ENCODE measurements around the gene CC2D2A. TPM values are rescaled to one million over a fixed set of nuclear protein-coding genes. Genes with fewer than 3 reads are reported as not detected.

Gene CC2D2A
- total and polyA plus RNA-seq, 2 of the 13 experiments (the other 11 are each of a cell fraction or from before 2014, with no cell fraction given), result 4.2 to 7.2 TPM

GRCh38 chr4:15575966-15576365 lies 106.3 kb downstream of the CC2D2A start (continued):
- TF ChIP-seq, protein P1, sequence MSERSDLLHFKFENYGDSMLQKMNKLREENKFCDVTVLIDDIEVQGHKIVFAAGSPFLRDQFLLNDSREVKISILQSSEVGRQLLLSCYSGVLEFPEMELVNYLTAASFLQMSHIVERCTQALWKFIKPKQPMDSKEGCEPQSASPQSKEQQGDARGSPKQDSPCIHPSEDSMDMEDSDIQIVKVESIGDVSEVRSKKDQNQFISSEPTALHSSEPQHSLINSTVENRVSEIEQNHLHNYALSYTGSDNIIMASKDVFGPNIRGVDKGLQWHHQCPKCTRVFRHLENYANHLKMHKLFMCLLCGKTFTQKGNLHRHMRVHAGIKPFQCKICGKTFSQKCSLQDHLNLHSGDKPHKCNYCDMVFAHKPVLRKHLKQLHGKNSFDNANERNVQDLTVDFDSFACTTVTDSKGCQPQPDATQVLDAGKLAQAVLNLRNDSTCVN (CRISPR knock-in tag; IDR thresholded peaks at IDR 0.05; ENCODE audit: borderline replicate concordance), result no peak
- TF ChIP-seq, protein P2, sequence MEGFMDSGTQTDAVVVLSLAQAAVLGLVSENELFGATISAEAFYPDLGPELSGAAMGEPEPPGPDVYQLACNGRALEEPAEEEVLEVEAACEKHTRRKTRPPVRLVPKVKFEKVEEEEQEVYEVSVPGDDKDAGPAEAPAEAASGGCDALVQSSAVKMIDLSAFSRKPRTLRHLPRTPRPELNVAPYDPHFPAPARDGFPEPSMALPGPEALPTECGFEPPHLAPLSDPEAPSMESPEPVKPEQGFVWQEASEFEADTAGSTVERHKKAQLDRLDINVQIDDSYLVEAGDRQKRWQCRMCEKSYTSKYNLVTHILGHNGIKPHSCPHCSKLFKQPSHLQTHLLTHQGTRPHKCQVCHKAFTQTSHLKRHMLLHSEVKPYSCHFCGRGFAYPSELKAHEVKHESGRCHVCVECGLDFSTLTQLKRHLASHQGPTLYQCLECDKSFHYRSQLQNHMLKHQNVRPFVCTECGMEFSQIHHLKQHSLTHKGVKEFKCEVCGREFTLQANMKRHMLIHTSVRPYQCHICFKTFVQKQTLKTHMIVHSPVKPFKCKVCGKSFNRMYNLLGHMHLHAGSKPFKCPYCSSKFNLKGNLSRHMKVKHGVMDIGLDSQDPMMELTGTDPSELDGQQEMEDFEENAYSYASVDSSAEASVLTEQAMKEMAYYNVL (CRISPR knock-in tag; IDR thresholded peaks at IDR 0.05; ENCODE audit: borderline replicate concordance), result no peak
- TF ChIP-seq ZNF883 (CRISPR knock-in tag; IDR thresholded peaks at IDR 0.05; ENCODE audit: not compliant biosample characterization), result no peak
- TF ChIP-seq PLRG1 (conservative IDR thresholded peaks at IDR 0.05), result no peak

GRCh38 chr4:15577508-15577907 lies 107.8 kb downstream of the CC2D2A start:
- in situ Hi-C loops (cut with HindIII; ENCODE audit: extremely low pct_ligation_motif_present, low pct_unique_long_range_greater_than_20kb) (no loop called here), intact Hi-C loops (cut with micrococcal nuclease; ENCODE audit: unreplicated experiment) (no loop called here)
- DNase-seq (ENCODE audit: low spot score) (no peak), ATAC-seq (no peak), FAIRE-seq (no peak)
- CTCF ChIA-PET (ENCODE audit: low intra/inter-chr PET ratio, low total read pairs), result no interaction called here
- BruUV-seq (replicated peaks), result no TSS peak
- no peaks in the 10 kb centered on the region for H3K27me3 ChIP-seq (ENCODE audit: control insufficient read depth in 1 of 2, insufficient read depth in 2 of 2, low read length in 2 of 2)
- no peaks in the 10 kb centered on the region for H3K79me2 ChIP-seq (ENCODE audit: insufficient read depth, low read length)
- H3K36me3 ChIP-seq (replicated peaks in 1 of 2; ENCODE audit: control insufficient read depth in 1 of 2, insufficient read depth in 2 of 2, low read length in 2 of 2), result no peaks in the 10 kb centered on the region
- H3K4me1 ChIP-seq (ENCODE audit: insufficient read depth, low read length), result no peaks in the 10 kb centered on the region
- no peaks in the 10 kb centered on the region for H3K9me3 ChIP-seq (ENCODE audit: low read length)
- H2AFZ ChIP-seq (ENCODE audit: low read length), result no peak overlapping the region
- H3K4me3 ChIP-seq (replicated peaks in 1 of 3; ENCODE audit: insufficient read depth in 1 of 3, low read depth in 2 of 3, low read length in 3 of 3), result no peak overlapping the region
- POLR2A ChIA-PET, result no interaction called here
- no peaks in the 10 kb centered on the region for H4K20me1 ChIP-seq (ENCODE audit: insufficient read depth, low read length)
- H3K9ac ChIP-seq (ENCODE audit: insufficient read depth, low read depth, low read length), result no peak overlapping the region
- no peak overlapping the region for H3K4me2 ChIP-seq (ENCODE audit: low read depth, low read length)
- no peak overlapping the region for H3K27ac ChIP-seq (ENCODE audit: extremely low read length, insufficient read depth, low read length)
- no peak for TF ChIP-seq ZNF674 (CRISPR knock-in tag; IDR thresholded peaks at IDR 0.05; ENCODE audit: low read depth)
- no peak for TF ChIP-seq ZSCAN21 (CRISPR knock-in tag; IDR thresholded peaks at IDR 0.05; ENCODE audit: borderline replicate concordance)
- TF ChIP-seq SIX4 (CRISPR knock-in tag; IDR thresholded peaks at IDR 0.05), result no peak
- TF ChIP-seq ZMYM4 (CRISPR knock-in tag; IDR thresholded peaks at IDR 0.05), result no peak
- TF ChIP-seq PPARG (CRISPR knock-in tag; conservative IDR thresholded peaks at IDR 0.05), result no peak
- TF ChIP-seq ZNF614 (CRISPR knock-in tag; IDR thresholded peaks at IDR 0.05; ENCODE audit: borderline replicate concordance), result no peak
- TF ChIP-seq, protein P3, sequence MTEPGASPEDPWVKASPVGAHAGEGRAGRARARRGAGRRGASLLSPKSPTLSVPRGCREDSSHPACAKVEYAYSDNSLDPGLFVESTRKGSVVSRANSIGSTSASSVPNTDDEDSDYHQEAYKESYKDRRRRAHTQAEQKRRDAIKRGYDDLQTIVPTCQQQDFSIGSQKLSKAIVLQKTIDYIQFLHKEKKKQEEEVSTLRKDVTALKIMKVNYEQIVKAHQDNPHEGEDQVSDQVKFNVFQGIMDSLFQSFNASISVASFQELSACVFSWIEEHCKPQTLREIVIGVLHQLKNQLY (CRISPR knock-in tag; IDR thresholded peaks at IDR 0.05), result no peak
- no peak for TF ChIP-seq CEBPG (CRISPR knock-in tag; IDR thresholded peaks at IDR 0.05)
- no peak for TF ChIP-seq CBX2 (IDR thresholded peaks at IDR 0.05; ENCODE audit: low read depth, low read length)
- no peak for TF ChIP-seq CBX2 (CRISPR knock-in tag; IDR thresholded peaks at IDR 0.05; ENCODE audit: low read depth)
- no peak for TF ChIP-seq HMGA1 (CRISPR knock-in tag; conservative IDR thresholded peaks at IDR 0.05)
- TF ChIP-seq, protein P4, sequence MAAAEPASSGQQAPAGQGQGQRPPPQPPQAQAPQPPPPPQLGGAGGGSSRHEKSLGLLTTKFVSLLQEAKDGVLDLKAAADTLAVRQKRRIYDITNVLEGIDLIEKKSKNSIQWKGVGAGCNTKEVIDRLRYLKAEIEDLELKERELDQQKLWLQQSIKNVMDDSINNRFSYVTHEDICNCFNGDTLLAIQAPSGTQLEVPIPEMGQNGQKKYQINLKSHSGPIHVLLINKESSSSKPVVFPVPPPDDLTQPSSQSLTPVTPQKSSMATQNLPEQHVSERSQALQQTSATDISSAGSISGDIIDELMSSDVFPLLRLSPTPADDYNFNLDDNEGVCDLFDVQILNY (CRISPR knock-in tag; conservative IDR thresholded peaks at IDR 0.05), result no peak
- no peak for TF ChIP-seq ERF (CRISPR knock-in tag; IDR thresholded peaks at IDR 0.05)
- TF ChIP-seq JARID2 (CRISPR knock-in tag; IDR thresholded peaks at IDR 0.05; ENCODE audit: insufficient replicate concordance), result no peak
- TF ChIP-seq EED (CRISPR knock-in tag; IDR thresholded peaks at IDR 0.05), result no peak
